Activated T-cell treated with anti-CD3 and anti-CD28 coated beads, Interleukin-2, amount 50 U/mL, for 24 hours (primary cell): Measurements from ENCODE around the gene FAM174B.

Source experiments
- DNase-seq: peaks from one replicate; pipeline ENCODE4 v3.0.0-alpha.2; 2020
- H3K27ac Mint-ChIP-seq: 2 replicates; pipeline ENCODE4 v1.8.0; 2020; ENCODE audit warnings: mild to moderate bottlenecking, mixed read lengths
- H3K27me3 Mint-ChIP-seq: 2 replicates; pipeline ENCODE4 v1.8.0; 2020; ENCODE audit warnings: mixed read lengths
- H3K36me3 Mint-ChIP-seq: 2 replicates; pipeline ENCODE4 v1.8.0; 2020; ENCODE audit warnings: low read depth, mixed read lengths
- H3K4me1 Mint-ChIP-seq: 2 replicates; pipeline ENCODE4 v1.8.0; 2020; ENCODE audit warnings: low read depth, mixed read lengths
- H3K4me3 Mint-ChIP-seq: 2 replicates; pipeline ENCODE4 v1.8.0; 2020; ENCODE audit warnings: mild to moderate bottlenecking, moderate library complexity, mixed read lengths
- H3K9me3 Mint-ChIP-seq: 2 replicates; pipeline ENCODE4 v1.8.0; 2020; ENCODE audit warnings: mixed read lengths

Gene FAM174B

GRCh38 chr15:92595506-92596381, 59.8 kb downstream of the FAM174B start:
- H3K4me1 Mint-ChIP-seq = peaks cover 5% of the 10 kb centered on the region
- no peaks in the 10 kb centered on the region for H3K9me3 Mint-ChIP-seq
- H3K36me3 Mint-ChIP-seq = no peaks in the 10 kb centered on the region
- H3K27ac Mint-ChIP-seq = no peak overlapping the region
- no peak overlapping the region for H3K4me3 Mint-ChIP-seq
- H3K27me3 Mint-ChIP-seq = peaks cover 26% of the 10 kb centered on the region
- DNase-seq = no peak

- H3K4me1 Mint-ChIP-seq = no peaks in the 10 kb centered on the region
- H3K4me3 Mint-ChIP-seq = no peak overlapping the region
- DNase-seq = no peak
These were observed 64.3 kb downstream of the FAM174B start for GRCh38 chr15:92591275-92591674.

GRCh38 chr15:92586966-92587365, 68.6 kb downstream of the FAM174B start:
- Mint-ChIP-seq H3K9me3 (no peaks in the 10 kb centered on the region), H3K4me1 (no peaks in the 10 kb centered on the region), H3K36me3 (no peaks in the 10 kb centered on the region), H3K27me3 (peaks cover 3% of the 10 kb centered on the region), H3K27ac (no peak overlapping the region), H3K4me3 (no peak overlapping the region)
- no peak for DNase-seq

More at GRCh38 chr15:92591275-92591674, 64.3 kb downstream of the FAM174B start:
- Mint-ChIP-seq H3K27me3 (peaks cover 20% of the 10 kb centered on the region), H3K27ac (no peak overlapping the region), H3K9me3 (no peaks in the 10 kb centered on the region), H3K36me3 (no peaks in the 10 kb centered on the region)

- Mint-ChIP-seq H3K4me1 (no peaks in the 10 kb centered on the region), H3K36me3 (no peaks in the 10 kb centered on the region), H3K4me3 (no peak overlapping the region), H3K9me3 (no peaks in the 10 kb centered on the region), H3K27me3 (peaks cover 3% of the 10 kb centered on the region), H3K27ac (no peak overlapping the region)
- no peak for DNase-seq
These were observed 69.1 kb downstream of the FAM174B start for GRCh38 chr15:92586383-92586942.

- Mint-ChIP-seq H3K4me1 (no peaks in the 10 kb centered on the region), H3K4me3 (no peak overlapping the region), H3K27ac (no peak overlapping the region), H3K36me3 (no peaks in the 10 kb centered on the region), H3K9me3 (no peaks in the 10 kb centered on the region), H3K27me3 (peaks cover 3% of the 10 kb centered on the region)
- DNase-seq = no peak
These were observed 71.5 kb downstream of the FAM174B start for GRCh38 chr15:92584105-92584504.

- no peak for DNase-seq
- no peak overlapping the region for H3K27ac Mint-ChIP-seq
- H3K36me3 Mint-ChIP-seq = no peaks in the 10 kb centered on the region
- no peaks in the 10 kb centered on the region for H3K9me3 Mint-ChIP-seq
- H3K27me3 Mint-ChIP-seq = peaks cover 3% of the 10 kb centered on the region
- no peaks in the 10 kb centered on the region for H3K4me1 Mint-ChIP-seq
- H3K4me3 Mint-ChIP-seq = no peak overlapping the region
These were observed 72.2 kb downstream of the FAM174B start for GRCh38 chr15:92583096-92584034.

GRCh38 chr15:92582206-92582605, 73.4 kb downstream of the FAM174B start:
- no peak overlapping the region for H3K4me3 Mint-ChIP-seq
- peaks cover 7% of the 10 kb centered on the region for H3K27me3 Mint-ChIP-seq
- no peaks in the 10 kb centered on the region for H3K36me3 Mint-ChIP-seq
- no peaks in the 10 kb centered on the region for H3K4me1 Mint-ChIP-seq
- H3K9me3 Mint-ChIP-seq = no peaks in the 10 kb centered on the region
- H3K27ac Mint-ChIP-seq = no peak overlapping the region
- DNase-seq = no peak

GRCh38 chr15:92580933-92581445, 74.6 kb downstream of the FAM174B start:
- H3K4me1 Mint-ChIP-seq = no peaks in the 10 kb centered on the region
- peaks cover 7% of the 10 kb centered on the region for H3K27me3 Mint-ChIP-seq
- no peaks in the 10 kb centered on the region for H3K9me3 Mint-ChIP-seq
- no peak overlapping the region for H3K4me3 Mint-ChIP-seq
- DNase-seq = no peak
- no peaks in the 10 kb centered on the region for H3K36me3 Mint-ChIP-seq
- H3K27ac Mint-ChIP-seq = no peak overlapping the region

GRCh38 chr15:92580521-92580920, 75.1 kb downstream of the FAM174B start:
- no peaks in the 10 kb centered on the region for H3K36me3 Mint-ChIP-seq
- H3K4me3 Mint-ChIP-seq = no peak overlapping the region
- DNase-seq = no peak
- no peaks in the 10 kb centered on the region for H3K9me3 Mint-ChIP-seq
- H3K27me3 Mint-ChIP-seq = peaks cover 4% of the 10 kb centered on the region
- H3K27ac Mint-ChIP-seq = no peak overlapping the region
- no peaks in the 10 kb centered on the region for H3K4me1 Mint-ChIP-seq

GRCh38 chr15:92579931-92580470, 75.6 kb downstream of the FAM174B start:
- Mint-ChIP-seq H3K9me3 (no peaks in the 10 kb centered on the region), H3K4me3 (no peak overlapping the region), H3K36me3 (no peaks in the 10 kb centered on the region), H3K27me3 (peaks cover 4% of the 10 kb centered on the region), H3K27ac (no peak overlapping the region), H3K4me1 (no peaks in the 10 kb centered on the region)
- DNase-seq = no peak

- Mint-ChIP-seq H3K9me3 (no peaks in the 10 kb centered on the region), H3K4me1 (no peaks in the 10 kb centered on the region), H3K27me3 (peaks cover 4% of the 10 kb centered on the region), H3K27ac (no peak overlapping the region), H3K4me3 (no peak overlapping the region), H3K36me3 (no peaks in the 10 kb centered on the region)
- no peak for DNase-seq
These were observed 76.1 kb downstream of the FAM174B start for GRCh38 chr15:92579486-92579885.

- no peak for DNase-seq
- Mint-ChIP-seq H3K4me1 (no peaks in the 10 kb centered on the region), H3K27me3 (peaks cover 4% of the 10 kb centered on the region), H3K27ac (no peak overlapping the region), H3K9me3 (no peaks in the 10 kb centered on the region), H3K4me3 (no peak overlapping the region), H3K36me3 (no peaks in the 10 kb centered on the region)
These were observed 77.3 kb downstream of the FAM174B start for GRCh38 chr15:92578096-92578835.

- Mint-ChIP-seq H3K27me3 (peaks cover 4% of the 10 kb centered on the region), H3K36me3 (no peaks in the 10 kb centered on the region), H3K9me3 (no peaks in the 10 kb centered on the region), H3K4me3 (no peak overlapping the region), H3K27ac (no peak overlapping the region), H3K4me1 (no peaks in the 10 kb centered on the region)
- DNase-seq = no peak
These were observed 78.9 kb downstream of the FAM174B start for GRCh38 chr15:92576597-92577200.
